Left ventricle myocardium inferior (tissue), 1 donor: Measurements from ENCODE around the gene HTRA3. TPM values are rescaled to one million over a fixed set of nuclear protein-coding genes. Genes with fewer than 3 reads are reported as not detected.

Experiments used
- DNase-seq: peaks from one replicate; pipeline ENCODE4 v3.0.0-alpha.2; 2020
- H3K27ac ChIP-seq: fragments of 200-600 bp; replicated peaks from 2 replicates; pipeline ENCODE4 v1.8.0; 2021
- H3K27me3 ChIP-seq: fragments of 200-600 bp; 2 replicates; pipeline ENCODE4 v1.8.0; 2021; ENCODE audit warnings: low read depth
- H3K36me3 ChIP-seq: fragments of 200-600 bp; 2 replicates; pipeline ENCODE4 v1.8.0; 2021
- H3K4me1 ChIP-seq: fragments of 200-600 bp; 2 replicates; pipeline ENCODE4 v1.8.0; 2021
- H3K4me3 ChIP-seq: fragments of 200-600 bp; 2 replicates; pipeline ENCODE4 v1.8.0; 2021; ENCODE audit warnings: mild to moderate bottlenecking, moderate library complexity
- H3K9me3 ChIP-seq: fragments of 200-600 bp; replicated peaks from 2 replicates; pipeline ENCODE4 v1.8.0; 2021
- intact Hi-C: fragments of 100-400 bp; cut with micrococcal nuclease; formaldehyde crosslinking; loops from one replicate; pipeline ENCODE4 v1.11.0; 2022
- total RNA-seq: library from RNA; stranded (reverse); fragmentation: NEBNext Ultra II Directional; extraction: Animal tissue kit (Norgen Biotek cat#: 25700); gene quantifications from one replicate; pipeline ENCODE4 v1.2.1, GENCODE V29; 2021
- TF ChIP-seq, protein P1 (sequence below): fragments of 200-600 bp; IDR thresholded peaks from 2 replicates; pipeline ENCODE4 v1.8.0; 2021; ENCODE audit warnings: antibody characterized with exemption, mild to moderate bottlenecking, borderline replicate concordance
- donor health status: DM: no; HTN: yes; CAD: no; lungs with severe emphysema.

HTRA3 gene
- total RNA-seq, 1 donor from 2014 or later: 119 TPM

- TF ChIP-seq, protein P1, sequence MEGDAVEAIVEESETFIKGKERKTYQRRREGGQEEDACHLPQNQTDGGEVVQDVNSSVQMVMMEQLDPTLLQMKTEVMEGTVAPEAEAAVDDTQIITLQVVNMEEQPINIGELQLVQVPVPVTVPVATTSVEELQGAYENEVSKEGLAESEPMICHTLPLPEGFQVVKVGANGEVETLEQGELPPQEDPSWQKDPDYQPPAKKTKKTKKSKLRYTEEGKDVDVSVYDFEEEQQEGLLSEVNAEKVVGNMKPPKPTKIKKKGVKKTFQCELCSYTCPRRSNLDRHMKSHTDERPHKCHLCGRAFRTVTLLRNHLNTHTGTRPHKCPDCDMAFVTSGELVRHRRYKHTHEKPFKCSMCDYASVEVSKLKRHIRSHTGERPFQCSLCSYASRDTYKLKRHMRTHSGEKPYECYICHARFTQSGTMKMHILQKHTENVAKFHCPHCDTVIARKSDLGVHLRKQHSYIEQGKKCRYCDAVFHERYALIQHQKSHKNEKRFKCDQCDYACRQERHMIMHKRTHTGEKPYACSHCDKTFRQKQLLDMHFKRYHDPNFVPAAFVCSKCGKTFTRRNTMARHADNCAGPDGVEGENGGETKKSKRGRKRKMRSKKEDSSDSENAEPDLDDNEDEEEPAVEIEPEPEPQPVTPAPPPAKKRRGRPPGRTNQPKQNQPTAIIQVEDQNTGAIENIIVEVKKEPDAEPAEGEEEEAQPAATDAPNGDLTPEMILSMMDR: no peak
- H3K36me3 ChIP-seq: no peaks in the 10 kb centered on the region
- H3K4me1 ChIP-seq: no peaks in the 10 kb centered on the region
- H3K27ac ChIP-seq: no peak overlapping the region
- H3K9me3 ChIP-seq: no peaks in the 10 kb centered on the region
- DNase-seq: no peak
- no peaks in the 10 kb centered on the region for H3K27me3 ChIP-seq
- intact Hi-C loops: no loop called here
- H3K4me3 ChIP-seq: no peak overlapping the region
Observed at GRCh38 chr4:8259743-8260430, 9.7 kb upstream of the HTRA3 start.

GRCh38 chr4:8260656-8261111 is 8.9 kb upstream of the HTRA3 start:
- H3K27me3 ChIP-seq: no peaks in the 10 kb centered on the region
- DNase-seq: no peak

DNA sequence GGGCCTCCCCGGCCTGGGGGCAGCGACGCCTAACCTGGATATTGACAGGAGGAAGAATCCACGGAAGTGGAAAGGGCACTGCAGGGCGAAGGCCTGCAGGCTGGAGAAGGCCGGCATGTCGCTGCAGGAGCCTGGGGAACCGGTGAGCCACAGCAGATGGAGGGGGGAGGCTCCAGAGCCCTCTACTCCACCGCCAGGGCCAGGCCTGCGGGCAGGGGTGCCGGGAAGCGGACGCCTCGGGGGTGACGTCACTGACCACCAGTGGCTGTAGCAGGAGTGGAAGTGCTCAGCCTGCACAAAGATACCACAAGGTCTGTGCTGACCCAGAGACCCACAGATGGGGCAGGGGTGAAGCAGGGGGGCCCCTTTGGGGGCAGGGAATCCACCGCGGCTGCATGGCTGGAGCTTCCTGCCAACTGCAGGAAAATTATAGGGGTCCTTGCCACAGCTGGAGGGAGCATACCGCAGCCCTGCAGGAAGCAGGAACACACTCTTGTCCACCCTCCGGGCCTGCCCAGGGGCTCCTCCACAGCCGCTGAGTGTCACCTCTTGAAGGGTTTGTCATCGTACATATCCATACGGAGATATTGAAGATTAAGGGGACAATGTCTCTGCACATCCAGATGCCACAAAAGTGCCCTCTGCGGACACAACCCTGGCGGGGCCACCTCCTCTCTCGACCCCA is 7.6 kb upstream of the HTRA3 start:
- intact Hi-C loops: no loop called here
- no peaks in the 10 kb centered on the region for H3K27me3 ChIP-seq
- no peak for DNase-seq
- peaks cover 19% of the 10 kb centered on the region for H3K4me1 ChIP-seq
- H3K4me3 ChIP-seq: no peak overlapping the region
- no peaks in the 10 kb centered on the region for H3K36me3 ChIP-seq
- no peaks in the 10 kb centered on the region for H3K9me3 ChIP-seq
- TF ChIP-seq, protein P1: no peak
- no peak overlapping the region for H3K27ac ChIP-seq

More at GRCh38 chr4:8260656-8261111, 8.9 kb upstream of the HTRA3 start:
- Histone ChIP-seq H3K4me3 (no peak overlapping the region), H3K27ac (no peak overlapping the region), H3K9me3 (no peaks in the 10 kb centered on the region), H3K4me1 (peaks cover 7% of the 10 kb centered on the region), H3K36me3 (no peaks in the 10 kb centered on the region)
- TF ChIP-seq, protein P1: no peak
- intact Hi-C loops: no loop called here

DNA sequence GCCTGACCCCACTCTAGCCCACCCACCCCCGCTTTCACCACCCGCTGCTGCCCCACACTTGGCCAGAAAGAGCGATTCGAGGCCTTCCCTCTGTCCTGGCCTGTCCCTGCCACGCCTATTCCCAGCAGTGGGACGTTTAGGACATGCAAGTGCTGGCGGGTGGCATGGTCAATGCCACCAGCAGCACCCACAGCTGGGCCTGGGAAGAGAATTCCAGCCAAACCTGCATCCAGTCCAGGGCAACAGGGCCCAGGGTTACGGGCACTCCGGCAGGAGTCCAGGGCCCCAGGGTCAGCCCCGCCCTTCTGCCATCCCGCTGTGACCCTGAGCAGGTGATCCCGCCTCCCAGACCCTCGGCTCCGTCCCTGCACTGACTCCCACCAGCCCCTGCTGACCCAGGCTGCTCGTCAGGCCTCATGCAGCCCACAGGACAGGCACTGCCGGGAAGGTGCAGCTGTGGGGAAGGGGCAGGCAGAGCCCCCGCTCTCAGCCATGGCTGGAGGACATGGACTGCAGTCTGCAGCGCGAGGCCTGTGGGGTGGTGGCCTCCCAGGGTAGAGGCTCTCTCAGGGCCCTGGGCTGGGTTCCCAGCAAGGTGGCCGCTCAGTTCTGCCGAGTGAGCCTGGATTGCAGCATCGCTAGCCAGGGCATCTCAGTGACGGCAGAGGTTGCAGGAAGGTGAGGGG is 6.8 kb upstream of the HTRA3 start:
- no peak for DNase-seq
- no peaks in the 10 kb centered on the region for H3K27me3 ChIP-seq
- H3K36me3 ChIP-seq: no peaks in the 10 kb centered on the region
- no peaks in the 10 kb centered on the region for H3K9me3 ChIP-seq
- TF ChIP-seq, protein P1: no peak
- H3K4me1 ChIP-seq: peaks cover 27% of the 10 kb centered on the region
- H3K4me3 ChIP-seq: no peak overlapping the region
- no peak overlapping the region for H3K27ac ChIP-seq
- intact Hi-C loops: no loop called here

- no peak for DNase-seq
- TF ChIP-seq, protein P1: no peak
- no peak overlapping the region for H3K4me3 ChIP-seq
- H3K4me1 ChIP-seq: peaks cover 31% of the 10 kb centered on the region
- no peak overlapping the region for H3K27ac ChIP-seq
- H3K36me3 ChIP-seq: no peaks in the 10 kb centered on the region
- H3K9me3 ChIP-seq: no peaks in the 10 kb centered on the region
- intact Hi-C loops: no loop called here
- H3K27me3 ChIP-seq: no peaks in the 10 kb centered on the region
Observed at GRCh38 chr4:8263397-8263796, 6.2 kb upstream of the HTRA3 start.
